T47D (cell line): ENCODE data around the gene GARIN5A.

Source experiments
- DNase-seq, 2 experiments: peaks; one replicate each; pipeline versions ENCODE4 v3.0.0 to v3.0.0-alpha.2; 2011 to 2012; ENCODE audit warnings: low read depth in 1 of 2, low spot score in 1 of 2
- JUND ChIP-seq: IDR thresholded peaks from 2 replicates; pipeline ENCODE4 v1.6.1; 2012; ENCODE audit warnings: low read depth
- in situ Hi-C: cut with HindIII; loops from 2 replicates; pipeline ENCODE4 v1.10.0; 2016; ENCODE audit warnings: low sequenced_read_pairs, low pct_unique_long_range_greater_than_20kb

Gene GARIN5A

DNA sequence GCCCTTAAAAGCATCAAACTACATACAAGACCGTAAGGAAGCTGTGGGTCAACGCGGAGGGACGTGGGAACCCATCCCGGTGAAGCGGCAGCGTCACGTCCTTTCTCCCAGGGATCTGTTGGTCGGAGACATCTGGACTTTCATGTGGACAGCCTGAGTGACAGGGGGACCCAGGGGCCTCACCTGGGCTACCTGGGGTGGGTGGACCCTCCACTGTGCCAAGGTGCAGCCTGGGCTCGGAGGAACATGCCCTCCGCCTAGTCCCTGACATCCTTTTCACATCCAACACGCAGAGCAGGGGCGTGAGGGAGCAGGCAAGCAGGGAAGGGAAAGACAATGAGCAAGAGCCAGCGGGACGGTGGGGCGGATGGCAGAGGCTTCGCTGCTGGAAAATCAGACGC, 13.8 kb upstream of the GARIN5A start:
- in situ Hi-C loops: no loop called here
- DNase-seq: no peak
- TF ChIP-seq JUND: no peak

DNA sequence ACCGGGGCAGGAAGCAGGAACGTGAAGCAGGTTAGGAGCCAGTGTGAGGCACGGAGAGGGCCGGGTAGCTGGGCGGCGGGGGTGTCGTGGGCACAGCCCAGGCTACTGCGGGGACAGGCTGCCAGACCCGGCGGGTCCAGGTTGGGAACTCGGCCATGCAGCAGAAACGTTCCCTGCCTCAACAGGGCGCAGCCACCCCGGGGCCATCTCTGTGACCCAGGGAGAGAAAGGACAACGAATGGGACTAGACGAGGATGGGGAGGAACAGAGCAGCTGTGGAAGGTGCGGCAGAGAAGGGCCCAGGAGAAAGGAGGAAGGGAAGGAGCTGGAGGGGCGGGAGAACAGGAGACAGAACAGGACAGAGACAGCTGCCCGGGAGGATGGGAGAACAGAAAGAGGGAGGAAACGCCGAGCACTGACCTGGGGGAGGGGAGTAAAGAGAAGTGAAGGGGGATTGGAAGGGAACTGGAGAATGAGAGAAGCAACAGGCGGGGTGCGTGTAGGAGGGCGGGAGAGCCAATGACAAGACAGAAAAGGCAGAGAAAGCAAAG, 12.9 kb upstream of the GARIN5A start:
- DNase-seq: no peak
- in situ Hi-C loops: no loop called here
- TF ChIP-seq JUND: no peak

DNA sequence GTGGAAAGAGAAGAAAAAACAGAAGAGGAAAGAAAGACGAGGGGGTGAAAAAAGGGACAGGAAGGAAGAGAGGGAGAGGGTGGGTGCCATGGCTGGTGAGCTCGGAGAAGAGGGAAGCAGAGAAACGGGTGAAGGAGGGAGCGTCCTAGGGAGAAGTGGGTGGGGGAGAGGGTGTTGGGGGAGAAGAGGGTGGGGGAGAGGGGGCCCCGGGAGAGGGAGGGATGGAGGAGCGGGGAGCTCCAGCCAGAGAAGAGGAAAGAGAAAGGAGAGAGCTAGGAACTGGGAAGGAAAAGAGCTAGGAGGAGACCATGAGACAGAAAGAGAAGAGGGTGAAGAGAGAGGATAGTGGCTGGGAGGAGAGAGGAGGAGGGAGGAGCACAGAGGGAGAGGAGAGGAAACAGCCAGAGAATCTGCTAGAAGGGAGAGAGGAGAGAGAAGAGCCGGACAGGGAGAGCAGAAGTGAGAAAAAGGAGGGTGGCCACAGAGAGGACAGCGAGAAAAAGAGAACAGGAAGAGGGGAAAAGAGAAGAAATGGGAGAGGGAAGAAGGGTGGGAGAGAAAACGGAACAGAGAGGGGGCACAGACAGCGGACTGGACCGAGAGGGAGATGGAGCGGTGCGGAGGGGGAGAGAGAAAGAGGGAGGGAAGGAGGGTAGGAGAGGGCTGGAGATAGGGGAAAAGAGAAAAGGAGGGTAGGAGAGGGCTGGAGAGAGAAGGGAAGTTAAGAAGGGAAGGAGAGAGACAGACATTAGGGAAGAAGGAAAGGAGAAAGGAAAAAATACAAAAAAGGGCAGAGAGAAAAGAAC, 11.9 kb upstream of the GARIN5A start:
- no peak for DNase-seq
- in situ Hi-C loops: no loop called here
- no peak for TF ChIP-seq JUND

DNA sequence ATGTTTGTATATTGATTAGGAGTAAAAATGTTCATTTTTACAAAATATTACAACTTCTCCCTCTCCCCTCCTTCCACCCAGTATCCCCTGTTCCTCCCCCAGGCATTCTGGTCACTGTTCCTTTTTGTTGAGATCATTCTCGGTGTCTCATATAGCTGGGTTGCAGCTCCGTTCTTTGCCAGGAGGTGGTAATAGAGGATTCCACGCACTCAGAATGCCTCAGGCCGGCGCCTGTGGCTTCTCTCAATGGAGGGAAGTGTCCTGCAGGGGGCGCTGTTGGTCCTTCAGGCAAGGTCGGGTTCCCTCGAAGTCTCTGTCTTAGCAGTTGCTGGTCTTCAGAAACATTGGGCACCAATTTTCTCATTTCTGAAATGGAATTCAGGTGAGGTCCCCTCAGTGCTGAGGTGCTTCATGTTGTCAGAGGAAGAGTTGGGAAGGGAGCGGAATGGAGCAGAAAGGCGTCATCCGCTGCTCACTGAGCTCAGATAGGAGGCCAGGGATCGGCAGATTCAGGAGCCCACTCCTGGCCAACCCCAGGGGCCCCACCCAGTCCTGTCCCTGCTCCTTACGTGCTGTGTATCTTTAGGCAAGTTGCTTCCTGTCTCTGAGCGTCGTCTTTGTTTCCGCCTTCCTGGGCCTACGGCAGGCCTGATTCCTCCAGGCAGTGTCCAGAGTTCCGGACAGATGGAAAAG, 10.3 kb upstream of the GARIN5A start:
- in situ Hi-C loops: no loop called here
- peak in 1 of 2 experiments; percentile 69 for DNase-seq
- no peak for TF ChIP-seq JUND

DNA sequence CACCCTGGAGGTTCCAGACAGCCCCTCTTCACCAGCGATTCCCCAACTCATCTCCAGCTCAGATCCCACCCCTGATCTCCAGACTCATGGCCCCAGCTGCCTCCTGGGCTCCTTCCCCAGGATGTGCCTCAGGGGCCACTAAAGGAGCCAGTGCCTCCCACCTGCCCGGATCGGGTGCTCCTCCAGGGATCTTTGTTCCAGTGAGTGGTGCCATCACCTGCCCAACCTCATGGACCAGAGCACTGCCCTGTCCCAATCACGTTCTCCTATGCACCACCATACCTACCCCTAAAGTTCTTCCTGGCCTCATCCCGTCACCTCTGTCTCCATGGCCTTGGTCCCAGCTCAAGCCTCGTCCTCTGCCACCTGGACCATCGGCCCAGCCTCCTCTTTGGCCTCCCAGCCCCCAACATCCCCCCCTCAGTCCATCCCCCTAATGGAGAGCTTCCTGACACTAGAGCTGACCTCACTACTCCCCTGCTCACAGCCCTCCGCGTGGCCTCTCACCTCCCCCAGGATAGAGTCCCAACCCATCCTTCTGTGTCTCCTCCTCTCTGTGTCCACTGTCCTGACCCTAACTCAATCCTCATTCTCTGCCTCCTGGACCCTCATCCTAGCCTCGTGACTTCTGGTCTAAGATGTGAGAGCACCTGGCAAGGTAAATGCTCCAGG, 8.8 kb upstream of the GARIN5A start:
- TF ChIP-seq JUND: no peak
- no peak for DNase-seq
- in situ Hi-C loops: no loop called here

- DNase-seq: no peak
- in situ Hi-C loops: no loop called here
- no peak for TF ChIP-seq JUND
These were observed 6.3 kb upstream of the GARIN5A start for GRCh38 chr19:50482916-50483315.

- in situ Hi-C loops: no loop called here
- no peak for TF ChIP-seq JUND
- no peak for DNase-seq
These were observed 5.7 kb upstream of the GARIN5A start for GRCh38 chr19:50482271-50482855.

DNA sequence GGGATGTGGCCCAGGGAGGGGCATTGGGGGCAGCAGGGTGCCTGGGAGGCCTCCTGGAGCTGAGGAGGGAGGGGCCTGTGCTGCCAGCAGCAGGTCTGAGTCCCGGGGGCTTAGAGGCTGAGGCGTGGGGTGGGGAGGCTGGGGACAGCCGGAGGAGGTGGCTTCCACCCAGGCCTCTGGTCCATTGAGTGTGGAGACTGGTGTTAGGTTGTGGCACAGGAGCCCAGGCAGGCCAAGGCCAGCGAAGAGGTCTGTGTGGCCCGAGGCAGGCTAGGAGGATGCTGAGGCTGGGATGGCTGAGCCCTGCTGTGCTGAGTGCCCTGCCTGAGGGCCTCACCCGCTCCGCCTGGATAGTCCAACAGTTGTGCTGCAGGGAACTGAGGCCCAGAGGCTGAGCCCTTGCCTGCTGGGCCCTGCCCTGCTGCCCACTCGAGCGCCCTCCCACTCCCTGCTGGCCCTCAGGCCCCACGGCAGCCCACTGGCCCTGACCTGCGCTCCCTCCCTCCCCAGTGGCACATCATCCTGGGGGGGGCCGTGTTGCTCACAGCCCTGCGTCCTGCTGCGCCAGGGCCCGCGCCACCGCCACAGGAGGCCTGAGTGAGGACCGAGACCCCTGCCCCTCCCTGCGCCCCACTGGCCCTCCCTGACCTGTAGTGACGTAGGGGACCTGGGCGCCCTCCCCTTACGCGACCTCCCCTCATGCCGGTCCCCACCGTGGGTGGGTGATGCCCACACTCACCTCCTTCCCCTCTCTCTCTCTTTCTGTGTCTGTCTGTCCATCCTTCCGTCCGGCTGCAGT, 4.9 kb upstream of the GARIN5A start:
- in situ Hi-C loops: no loop called here
- no peak for TF ChIP-seq JUND
- no peak for DNase-seq

DNA sequence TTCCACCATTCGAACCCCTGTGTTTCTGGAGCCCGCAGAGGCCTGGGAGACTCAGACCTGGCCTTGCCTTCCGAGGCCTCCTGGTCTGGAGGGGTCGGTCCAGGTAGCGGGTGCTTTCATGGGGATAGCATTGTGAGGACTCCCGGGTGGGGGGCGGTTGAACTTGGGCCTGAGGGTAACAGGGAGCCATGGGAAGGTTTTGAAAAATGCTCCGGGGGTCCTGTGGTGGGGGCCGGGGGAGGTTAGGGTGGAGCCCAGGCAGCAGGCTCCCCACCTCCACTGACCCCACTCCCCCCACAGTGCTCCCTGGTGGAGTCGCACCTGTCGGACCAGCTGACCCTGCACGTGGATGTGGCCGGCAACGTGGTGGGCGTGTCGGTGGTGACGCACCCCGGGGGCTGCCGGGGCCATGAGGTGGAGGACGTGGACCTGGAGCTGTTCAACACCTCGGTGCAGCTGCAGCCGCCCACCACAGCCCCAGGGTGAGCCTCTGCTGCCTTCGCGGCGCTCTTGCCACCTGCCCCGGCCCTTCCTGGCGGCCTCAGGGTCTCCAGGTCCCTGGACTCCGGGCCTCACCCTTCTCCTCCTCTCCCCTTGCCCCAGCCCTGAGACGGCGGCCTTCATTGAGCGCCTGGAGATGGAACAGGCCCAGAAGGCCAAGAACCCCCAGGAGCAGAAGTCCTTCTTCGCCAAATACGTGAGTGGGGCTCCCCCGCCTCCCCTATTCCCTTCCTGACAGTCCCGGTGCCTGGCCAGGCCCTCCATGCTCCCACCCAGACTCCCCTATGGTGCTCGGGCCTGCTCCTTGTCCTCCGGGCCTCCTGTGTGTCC, 3.8 kb upstream of the GARIN5A start:
- in situ Hi-C loops: no loop called here
- DNase-seq: no peak
- TF ChIP-seq JUND: no peak

GRCh38 chr19:50479761-50480251, 3.2 kb upstream of the GARIN5A start:
- no peak for TF ChIP-seq JUND
- DNase-seq: no peak
- in situ Hi-C loops: no loop called here
